NT2/D1 (cell line): ENCODE measurements around the gene ZNF319.
A peak's percentile ranks its signal among the peaks of the same experiment; 100 is the strongest.
"Not testable (repeated sequence)": the region's sequence is repeated elsewhere in the genome, so short reads cannot be mapped to it uniquely, and the experiment has no call there.

Source experiments
- DNase-seq: peaks from one replicate; pipeline ENCODE4 v3.0.0-alpha.2; 2011; ENCODE audit warnings: low read depth, low spot score
- H3K27me3 ChIP-seq: 2 replicates; pipeline ENCODE4 v1.6.0; 2011; ENCODE audit warnings: mild to moderate bottlenecking; ENCODE audit not compliant: insufficient read length, insufficient read depth
- H3K36me3 ChIP-seq: 2 replicates; pipeline ENCODE4 v1.6.1; 2011; ENCODE audit warnings: mild to moderate bottlenecking, low read length, mixed read lengths; ENCODE audit not compliant: insufficient read depth, insufficient read length
- H3K4me1 ChIP-seq: 2 replicates; pipeline ENCODE4 v1.5.1; 2011; ENCODE audit not compliant: insufficient read depth, insufficient read length
- H3K4me3 ChIP-seq: 2 replicates; pipeline ENCODE4 v1.5.1; 2011; ENCODE audit warnings: low read depth; ENCODE audit not compliant: insufficient read length
- H3K9ac ChIP-seq: 2 replicates; pipeline ENCODE4 v1.6.0; 2011; ENCODE audit warnings: low read depth; ENCODE audit not compliant: insufficient read length
- H3K9me3 ChIP-seq: 2 replicates; pipeline ENCODE4 v1.5.1; 2011; ENCODE audit warnings: mild to moderate bottlenecking, low read length; ENCODE audit not compliant: insufficient read depth
- SUZ12 ChIP-seq: IDR thresholded peaks from 2 replicates; pipeline ENCODE4 v1.6.1; 2011; ENCODE audit not compliant: insufficient read length, insufficient read depth; ENCODE audit errors: extremely low read depth
- YY1 ChIP-seq: IDR thresholded peaks from 2 replicates; pipeline ENCODE4 v1.6.1; 2011; ENCODE audit not compliant: insufficient read length, insufficient read depth
- ZNF274 ChIP-seq: IDR thresholded peaks from 2 replicates; pipeline ENCODE4 v1.6.1; 2011; ENCODE audit warnings: mild to moderate bottlenecking, low read depth, low read length

Gene ZNF319

GRCh38 chr16:57985204-57986181 is 15.0 kb downstream of the ZNF319 start:
- Histone ChIP-seq H3K4me1 (peaks cover 9% of the 10 kb centered on the region), H3K36me3 (no peaks in the 10 kb centered on the region), H3K4me3 (peak overlapping the region; percentile 63), H3K9ac (peak overlapping the region; percentile 72), H3K9me3 (no peaks in the 10 kb centered on the region), H3K27me3 (peaks cover 40% of the 10 kb centered on the region)
- no peak for DNase-seq
- TF ChIP-seq SUZ12 = no peak
- TF ChIP-seq ZNF274 = no peak
- TF ChIP-seq YY1 = no peak

- H3K9me3 ChIP-seq = no peaks in the 10 kb centered on the region
- peak overlapping the region; percentile 81 for H3K9ac ChIP-seq
- peaks cover 40% of the 10 kb centered on the region for H3K27me3 ChIP-seq
- DNase-seq = peak; percentile 93
- no peaks in the 10 kb centered on the region for H3K36me3 ChIP-seq
- no peak for TF ChIP-seq YY1
- TF ChIP-seq SUZ12 = no peak
- TF ChIP-seq ZNF274 = no peak
- peak overlapping the region; percentile 66 for H3K4me3 ChIP-seq
- H3K4me1 ChIP-seq = peaks cover 9% of the 10 kb centered on the region
Observed at GRCh38 chr16:57984443-57985203, 15.8 kb downstream of the ZNF319 start.

GRCh38 chr16:57982385-57982784 is 18.1 kb downstream of the ZNF319 start:
- Histone ChIP-seq H3K27me3 (peaks cover 34% of the 10 kb centered on the region), H3K9ac (no peak overlapping the region), H3K9me3 (no peaks in the 10 kb centered on the region), H3K4me1 (peaks cover 14% of the 10 kb centered on the region), H3K36me3 (no peaks in the 10 kb centered on the region), H3K4me3 (no peak overlapping the region)
- no peak for TF ChIP-seq SUZ12
- TF ChIP-seq ZNF274 = no peak
- no peak for TF ChIP-seq YY1
- no peak for DNase-seq

- TF ChIP-seq ZNF274 = no peak
- TF ChIP-seq SUZ12 = no peak
- TF ChIP-seq YY1 = no peak
- Histone ChIP-seq H3K9me3 (no peaks in the 10 kb centered on the region), H3K4me3 (no peak overlapping the region), H3K36me3 (no peaks in the 10 kb centered on the region), H3K27me3 (peaks cover 27% of the 10 kb centered on the region), H3K9ac (no peak overlapping the region), H3K4me1 (peaks cover 14% of the 10 kb centered on the region)
- no peak for DNase-seq
Observed at GRCh38 chr16:57981636-57982035, 18.8 kb downstream of the ZNF319 start.

- Histone ChIP-seq H3K27me3 (peaks cover 6% of the 10 kb centered on the region), H3K36me3 (no peaks in the 10 kb centered on the region), H3K4me1 (peaks cover 13% of the 10 kb centered on the region), H3K9me3 (no peaks in the 10 kb centered on the region), H3K9ac (no peak overlapping the region), H3K4me3 (no peak overlapping the region)
- TF ChIP-seq SUZ12 (no peak), ZNF274 (no peak), YY1 (no peak)
- DNase-seq = no peak
Observed at GRCh38 chr16:57979006-57979585, 21.4 kb downstream of the ZNF319 start.

GRCh38 chr16:57978070-57978465 is 22.4 kb downstream of the ZNF319 start:
- H3K4me3 ChIP-seq, H3K9me3 ChIP-seq, H3K9ac ChIP-seq, H3K27me3 ChIP-seq, H3K36me3 ChIP-seq, DNase-seq: not testable (repeated sequence)
- peaks cover 12% of the 10 kb centered on the region for H3K4me1 ChIP-seq

- H3K9me3 ChIP-seq = no peaks in the 10 kb centered on the region
- H3K4me3 ChIP-seq = no peak overlapping the region
- H3K4me1 ChIP-seq = peaks cover 13% of the 10 kb centered on the region
- TF ChIP-seq ZNF274 (no peak), SUZ12 (no peak), YY1 (no peak)
- H3K9ac ChIP-seq = no peak overlapping the region
- no peaks in the 10 kb centered on the region for H3K27me3 ChIP-seq
- H3K36me3 ChIP-seq = no peaks in the 10 kb centered on the region
- DNase-seq = no peak
Observed at GRCh38 chr16:57977418-57978069, 22.9 kb downstream of the ZNF319 start.
